ENCODE results near the gene PLEKHA7. TPM values are rescaled to one million over a fixed set of nuclear protein-coding genes. Genes with fewer than 3 reads are reported as not detected.

The PLEKHA7 gene
- total RNA-seq, 1 donor from 2014 or later: 45.9 TPM

GRCh38 chr11:16863389-16863788 is 150.8 kb downstream of the PLEKHA7 start:
- DNase-seq (ENCODE audit: extremely low spot score in 2 of 2): no peak
- no peak overlapping the region for H3K27ac ChIP-seq
- no peaks in the 10 kb centered on the region for H3K27me3 ChIP-seq
- no peaks in the 10 kb centered on the region for H3K36me3 ChIP-seq
- H3K4me3 ChIP-seq: no peak overlapping the region
- no peaks in the 10 kb centered on the region for H3K9me3 ChIP-seq
- intact Hi-C loops (cut with DNase I): no loop called here
- H3K4me1 ChIP-seq: no peaks in the 10 kb centered on the region
- TF ChIP-seq POLR2A (IDR thresholded peaks at IDR 0.05) (no peak), POLR2AphosphoS5 (IDR thresholded peaks at IDR 0.05; ENCODE audit: insufficient read depth in 1 of 2, low read depth in 1 of 2) (no peak), CTCF (IDR thresholded peaks at IDR 0.05) (no peak)

- H3K4me1 ChIP-seq: no peaks in the 10 kb centered on the region
- no peak overlapping the region for H3K27ac ChIP-seq
- H3K27me3 ChIP-seq: no peaks in the 10 kb centered on the region
These were observed 151.5 kb downstream of the PLEKHA7 start for GRCh38 chr11:16862726-16863125.

GRCh38 chr11:16861862-16862261 is 152.4 kb downstream of the PLEKHA7 start:
- Histone ChIP-seq H3K27me3 (no peaks in the 10 kb centered on the region), H3K36me3 (no peaks in the 10 kb centered on the region), H3K4me3 (no peak overlapping the region), H3K4me1 (no peaks in the 10 kb centered on the region), H3K9me3 (no peaks in the 10 kb centered on the region), H3K27ac (no peak overlapping the region)
- no peak for DNase-seq (ENCODE audit: extremely low spot score in 2 of 2)
- intact Hi-C loops (cut with DNase I): no loop called here
- TF ChIP-seq POLR2A (IDR thresholded peaks at IDR 0.05) (no peak), CTCF (IDR thresholded peaks at IDR 0.05) (no peak), POLR2AphosphoS5 (IDR thresholded peaks at IDR 0.05; ENCODE audit: insufficient read depth in 1 of 2, low read depth in 1 of 2) (no peak)

More at GRCh38 chr11:16862726-16863125, 151.5 kb downstream of the PLEKHA7 start:
- intact Hi-C loops (cut with DNase I): no loop called here
- no peaks in the 10 kb centered on the region for H3K9me3 ChIP-seq
- H3K36me3 ChIP-seq: no peaks in the 10 kb centered on the region
- no peak for TF ChIP-seq POLR2AphosphoS5 (IDR thresholded peaks at IDR 0.05; ENCODE audit: insufficient read depth in 1 of 2, low read depth in 1 of 2)
- no peak for TF ChIP-seq CTCF (IDR thresholded peaks at IDR 0.05)
- TF ChIP-seq POLR2A (IDR thresholded peaks at IDR 0.05): no peak
- no peak for DNase-seq (ENCODE audit: extremely low spot score in 2 of 2)
- H3K4me3 ChIP-seq: no peak overlapping the region

DNA sequence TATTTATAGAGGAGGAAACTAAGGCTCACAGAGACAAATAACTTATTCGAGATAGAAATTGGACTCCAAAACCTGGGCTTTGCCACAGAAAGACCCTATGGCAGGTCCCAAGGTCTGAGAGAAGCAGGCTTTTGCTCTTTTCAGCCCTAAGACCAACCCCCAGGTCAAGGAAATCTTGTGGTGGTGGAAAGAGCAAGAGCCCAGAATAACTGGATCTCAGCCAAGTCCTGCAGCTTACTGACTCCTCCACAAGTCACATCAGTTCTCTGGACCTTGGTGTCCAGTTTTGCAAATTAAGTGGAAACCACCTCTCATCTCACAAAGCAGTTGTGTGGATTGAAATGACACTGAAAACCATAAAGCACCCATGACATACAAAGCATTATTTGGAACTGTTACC is 153.6 kb downstream of the PLEKHA7 start:
- intact Hi-C loops (cut with DNase I): no loop called here
- Histone ChIP-seq H3K27ac (no peak overlapping the region), H3K9me3 (no peaks in the 10 kb centered on the region), H3K4me1 (no peaks in the 10 kb centered on the region), H3K4me3 (no peak overlapping the region), H3K36me3 (no peaks in the 10 kb centered on the region), H3K27me3 (no peaks in the 10 kb centered on the region)
- no peak for TF ChIP-seq POLR2AphosphoS5 (IDR thresholded peaks at IDR 0.05; ENCODE audit: insufficient read depth in 1 of 2, low read depth in 1 of 2)
- no peak for TF ChIP-seq CTCF (IDR thresholded peaks at IDR 0.05)
- no peak for TF ChIP-seq POLR2A (IDR thresholded peaks at IDR 0.05)
- no peak for DNase-seq (ENCODE audit: extremely low spot score in 2 of 2)

- H3K27me3 ChIP-seq: no peaks in the 10 kb centered on the region
- no peak for DNase-seq (ENCODE audit: extremely low spot score in 2 of 2)
- intact Hi-C loops (cut with DNase I): no loop called here
- TF ChIP-seq CTCF (IDR thresholded peaks at IDR 0.05) (no peak), POLR2A (IDR thresholded peaks at IDR 0.05) (no peak), POLR2AphosphoS5 (IDR thresholded peaks at IDR 0.05; ENCODE audit: insufficient read depth in 1 of 2, low read depth in 1 of 2) (no peak)
- H3K9me3 ChIP-seq: no peaks in the 10 kb centered on the region
- H3K4me3 ChIP-seq: no peak overlapping the region
- H3K4me1 ChIP-seq: no peaks in the 10 kb centered on the region
- H3K27ac ChIP-seq: no peak overlapping the region
- peaks cover 0 to 1% of the 10 kb centered on the region in 2 donors for H3K36me3 ChIP-seq
These were observed 154.6 kb downstream of the PLEKHA7 start for GRCh38 chr11:16859651-16860050.

Measured in vagina (tissue), 2 donors.